Astrocyte (in vitro differentiated cells and primary cell): ENCODE results near the gene MARCHF6. TPM values are rescaled to one million over a fixed set of nuclear protein-coding genes. Genes with fewer than 3 reads are reported as not detected.
"Not testable (repeated sequence)": the region's sequence is repeated elsewhere in the genome, so short reads cannot be mapped to it uniquely, and the experiment has no call there.

Source experiments
- DNase-seq: peaks from one replicate; pipeline ENCODE4 v3.0.0-alpha.2; 2010; ENCODE audit warnings: low read depth
- FAIRE-seq: peaks from 2 replicates; lab custom pipeline; 2011; peaks lifted over from hg19 to GRCh38; lab: Jason Lieb, UNC
- H2AFZ ChIP-seq: 2 replicates; pipeline ENCODE4 v1.6.0; 2012; ENCODE audit warnings: low read depth, low read length, inconsistent platforms
- H3K27ac ChIP-seq: 2 replicates; pipeline ENCODE4 v1.5.1; 2011; ENCODE audit warnings: low read depth, low read length, inconsistent platforms
- H3K27me3 ChIP-seq: 2 replicates; pipeline ENCODE4 v1.6.0; 2011; ENCODE audit warnings: low read length, inconsistent platforms; ENCODE audit not compliant: insufficient read depth
- H3K36me3 ChIP-seq: 2 replicates; pipeline ENCODE4 v1.5.1; 2011; ENCODE audit warnings: low read length, inconsistent platforms; ENCODE audit not compliant: insufficient read depth
- H3K4me1 ChIP-seq: 2 replicates; pipeline ENCODE4 v1.5.1; 2011; ENCODE audit warnings: low read length, inconsistent platforms; ENCODE audit not compliant: insufficient read depth
- H3K4me2 ChIP-seq: 2 replicates; pipeline ENCODE4 v1.6.0; 2012; ENCODE audit warnings: low read length, inconsistent platforms
- H3K4me3 ChIP-seq: 2 replicates; pipeline ENCODE4 v1.5.1; 2011; ENCODE audit warnings: low read depth, mild to moderate bottlenecking, low read length, inconsistent platforms; ENCODE audit not compliant: insufficient read depth
- H3K79me2 ChIP-seq: 2 replicates; pipeline ENCODE4 v1.6.0; 2012; ENCODE audit warnings: mild to moderate bottlenecking, low read length, inconsistent platforms; ENCODE audit not compliant: insufficient read depth
- H3K9ac ChIP-seq: 2 replicates; pipeline ENCODE4 v1.6.0; 2012; ENCODE audit warnings: mild to moderate bottlenecking, low read length, inconsistent platforms
- H3K9me3 ChIP-seq: 2 replicates; pipeline ENCODE4 v1.5.1; 2012; ENCODE audit warnings: low read depth, mild to moderate bottlenecking, low read length, inconsistent platforms; ENCODE audit not compliant: insufficient read depth
- H4K20me1 ChIP-seq: 2 replicates; pipeline ENCODE4 v1.6.0; 2012; ENCODE audit warnings: low read length, inconsistent platforms; ENCODE audit not compliant: insufficient read depth
- H3K27ac Mint-ChIP-seq: one replicate; pipeline ENCODE4 v1.8.0; 2021; ENCODE audit warnings: mild to moderate bottlenecking, mixed read lengths; ENCODE audit not compliant: unreplicated experiment
- H3K27me3 Mint-ChIP-seq: one replicate; pipeline ENCODE4 v1.8.0; 2021; ENCODE audit warnings: low read depth, mixed read lengths; ENCODE audit not compliant: unreplicated experiment
- H3K36me3 Mint-ChIP-seq: one replicate; pipeline ENCODE4 v1.8.0; 2021; ENCODE audit warnings: low read depth, mixed read lengths; ENCODE audit not compliant: unreplicated experiment
- H3K4me1 Mint-ChIP-seq: one replicate; pipeline ENCODE4 v1.8.0; 2021; ENCODE audit warnings: low read depth, mixed read lengths; ENCODE audit not compliant: unreplicated experiment
- H3K4me3 Mint-ChIP-seq: one replicate; pipeline ENCODE4 v1.8.0; 2021; ENCODE audit warnings: mild to moderate bottlenecking, moderate library complexity, mixed read lengths; ENCODE audit not compliant: unreplicated experiment
- H3K9me3 Mint-ChIP-seq: one replicate; pipeline ENCODE4 v1.8.0; 2021; ENCODE audit warnings: mild to moderate bottlenecking, mixed read lengths; ENCODE audit not compliant: unreplicated experiment
- CTCF ChIP-seq: IDR thresholded peaks from 2 replicates; pipeline ENCODE4 v1.5.1; 2011; ENCODE audit warnings: low read depth, mild to moderate bottlenecking, inconsistent platforms, low read length, moderate library complexity; ENCODE audit not compliant: insufficient read depth
- EZH2 ChIP-seq: IDR thresholded peaks from 2 replicates; pipeline ENCODE4 v1.6.1; 2012; ENCODE audit warnings: mild to moderate bottlenecking, low read length, inconsistent platforms; ENCODE audit not compliant: insufficient read depth
- total RNA-seq: library from RNA; stranded (reverse); gene quantifications from 2 replicates; pipeline ENCODE4 v1.2.1, GENCODE V29; 2021

MARCHF6 gene
- total RNA-seq, 1 donor from 2014 or later = 139 TPM

GRCh38 chr5:10372726-10373709, 19.5 kb downstream of the MARCHF6 start:
- Mint-ChIP-seq H3K9me3 (no peaks in the 10 kb centered on the region), H3K4me1 (peaks cover 21% of the 10 kb centered on the region), H3K27ac (no peak overlapping the region), H3K4me3 (no peak overlapping the region), H3K36me3 (peaks cover 12% of the 10 kb centered on the region), H3K27me3 (no peaks in the 10 kb centered on the region)
- H3K27me3 ChIP-seq = no peaks in the 10 kb centered on the region
- H3K36me3 ChIP-seq = peaks cover 3% of the 10 kb centered on the region
- FAIRE-seq (no peak), DNase-seq (no peak)
- TF ChIP-seq EZH2 (no peak), CTCF (no peak)
- no peaks in the 10 kb centered on the region for H3K9me3 ChIP-seq
- H3K4me2 ChIP-seq = no peak overlapping the region
- H2AFZ ChIP-seq = no peak overlapping the region
- H3K4me1 ChIP-seq = peaks cover 8% of the 10 kb centered on the region
- H3K4me3 ChIP-seq = no peak overlapping the region
- peaks cover 96% of the 10 kb centered on the region for H3K79me2 ChIP-seq
- H3K9ac ChIP-seq = no peak overlapping the region
- no peak overlapping the region for H3K27ac ChIP-seq
- H4K20me1 ChIP-seq = peaks cover 84% of the 10 kb centered on the region

DNA sequence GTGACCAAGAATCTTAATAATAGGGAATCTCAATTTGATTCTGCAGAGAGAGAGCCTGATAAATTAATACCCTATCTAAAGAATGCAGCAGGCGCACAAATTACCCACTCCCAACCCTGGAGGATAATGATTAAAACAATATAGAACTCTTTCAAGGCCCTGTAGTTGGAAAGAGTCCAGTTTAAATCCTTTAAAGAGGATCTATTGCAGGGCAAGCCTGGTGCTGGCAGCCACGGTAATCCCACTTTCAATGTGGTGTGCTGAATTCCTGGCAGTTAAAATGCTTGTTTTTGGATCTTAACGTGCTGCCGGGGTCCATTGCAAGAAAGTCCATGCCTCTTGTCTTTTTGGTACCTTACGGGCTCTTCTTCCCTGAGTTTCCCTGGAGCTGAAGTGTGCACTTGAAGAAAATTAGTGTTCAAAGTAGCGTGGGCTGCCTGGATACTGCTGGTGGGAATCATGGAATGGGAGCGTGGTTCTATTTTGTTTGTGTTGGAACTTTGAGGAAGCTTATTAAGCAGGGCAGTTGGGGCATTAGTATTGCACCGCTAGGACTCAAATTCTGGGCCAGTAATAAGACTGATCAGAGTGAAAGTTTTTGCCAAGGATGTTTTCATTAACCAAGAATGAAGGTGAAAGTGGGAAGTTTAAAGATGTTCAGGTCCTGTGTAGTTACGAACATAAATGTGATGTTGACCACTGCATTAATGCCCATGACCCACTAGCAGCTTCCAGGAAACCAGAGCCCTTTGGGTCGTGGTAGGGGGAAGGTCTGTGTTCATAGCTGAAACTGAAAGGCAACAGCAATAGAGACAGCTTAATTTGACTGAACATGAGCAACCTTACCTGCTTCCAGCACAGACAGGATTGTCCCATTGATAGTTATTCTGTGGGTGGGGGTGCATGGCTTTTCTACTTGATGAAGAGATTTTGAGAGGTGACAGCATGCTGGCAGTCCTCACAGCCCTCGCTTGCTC, 20.8 kb downstream of the MARCHF6 start:
- Histone ChIP-seq H2AFZ (no peak overlapping the region), H3K4me3 (no peak overlapping the region), H3K79me2 (peaks cover 96% of the 10 kb centered on the region), H3K9ac (no peak overlapping the region), H3K27me3 (no peaks in the 10 kb centered on the region), H3K36me3 (peaks cover 6% of the 10 kb centered on the region), H3K9me3 (no peaks in the 10 kb centered on the region), H4K20me1 (peaks cover 78% of the 10 kb centered on the region), H3K4me2 (peak overlapping the region; percentile 33), H3K4me1 (peaks cover 8% of the 10 kb centered on the region), H3K27ac (no peak overlapping the region)
- no peaks in the 10 kb centered on the region for H3K27me3 Mint-ChIP-seq
- H3K9me3 Mint-ChIP-seq = no peaks in the 10 kb centered on the region
- H3K4me3 Mint-ChIP-seq = no peak overlapping the region
- DNase-seq (peak; percentile 20), FAIRE-seq (no peak)
- H3K27ac Mint-ChIP-seq = no peak overlapping the region
- H3K36me3 Mint-ChIP-seq = peaks cover 12% of the 10 kb centered on the region
- TF ChIP-seq EZH2 (no peak), CTCF (no peak)
- peaks cover 19% of the 10 kb centered on the region for H3K4me1 Mint-ChIP-seq

DNA sequence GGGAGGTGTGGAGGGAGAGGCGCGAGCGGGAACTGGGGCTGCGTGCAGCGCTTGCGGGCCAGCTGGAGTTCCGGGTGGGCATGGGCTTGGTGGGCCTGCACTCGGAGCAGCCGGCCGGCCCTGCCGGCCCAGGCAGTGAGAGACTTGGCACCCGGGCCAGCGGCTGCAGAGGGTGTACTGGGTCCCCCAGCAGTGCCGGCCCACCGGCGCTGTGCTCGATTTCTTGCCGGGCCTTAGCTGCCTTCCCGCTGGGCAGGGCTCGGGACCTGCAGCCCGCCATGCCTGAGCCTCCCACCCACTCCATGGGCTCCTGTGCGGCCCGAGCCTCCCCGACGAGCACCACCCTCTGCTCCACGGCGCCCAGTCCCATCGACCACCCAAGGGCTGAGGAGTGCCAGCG, 21.7 kb downstream of the MARCHF6 start:
- not testable (repeated sequence) for H3K4me1 ChIP-seq, H3K4me3 Mint-ChIP-seq, H3K4me2 ChIP-seq, H3K9me3 ChIP-seq, H3K27ac Mint-ChIP-seq, H3K9me3 Mint-ChIP-seq, H3K27me3 Mint-ChIP-seq, H2AFZ ChIP-seq, DNase-seq, H3K9ac ChIP-seq, FAIRE-seq, H3K27ac ChIP-seq, H3K4me3 ChIP-seq, H3K27me3 ChIP-seq
- Mint-ChIP-seq H3K36me3 (peaks cover 12% of the 10 kb centered on the region), H3K4me1 (peaks cover 19% of the 10 kb centered on the region)
- peaks cover 11% of the 10 kb centered on the region for H3K36me3 ChIP-seq
- peaks cover 70% of the 10 kb centered on the region for H4K20me1 ChIP-seq
- peaks cover 94% of the 10 kb centered on the region for H3K79me2 ChIP-seq
